Measurements from ENCODE around the gene DGCR6.
"Not testable (repeated sequence)": the region's sequence is repeated elsewhere in the genome, so short reads cannot be mapped to it uniquely, and the experiment has no call there.

DGCR6 gene

GRCh38 chr22:18905540-18906409, at the start of gene DGCR6:
DGCR6 (plus strand) TSS chr22:18906320; CDS start chr22:18906375, 55 bp downstream.
- DNase-seq (ENCODE audit: low read depth in 2 of 3, low spot score in 1 of 3), result no peak

- not testable (repeated sequence) for DNase-seq (ENCODE audit: low read depth in 2 of 3, low spot score in 1 of 3)
Measured at GRCh38 chr22:18859314-18859713, 46.8 kb upstream of the DGCR6 start.

- DNase-seq (ENCODE audit: low read depth in 2 of 3, low spot score in 1 of 3), result peak in 2 of 3 donors; percentile 36 to 56
Measured at GRCh38 chr22:18881260-18881659, 24.9 kb upstream of the DGCR6 start.

DNA sequence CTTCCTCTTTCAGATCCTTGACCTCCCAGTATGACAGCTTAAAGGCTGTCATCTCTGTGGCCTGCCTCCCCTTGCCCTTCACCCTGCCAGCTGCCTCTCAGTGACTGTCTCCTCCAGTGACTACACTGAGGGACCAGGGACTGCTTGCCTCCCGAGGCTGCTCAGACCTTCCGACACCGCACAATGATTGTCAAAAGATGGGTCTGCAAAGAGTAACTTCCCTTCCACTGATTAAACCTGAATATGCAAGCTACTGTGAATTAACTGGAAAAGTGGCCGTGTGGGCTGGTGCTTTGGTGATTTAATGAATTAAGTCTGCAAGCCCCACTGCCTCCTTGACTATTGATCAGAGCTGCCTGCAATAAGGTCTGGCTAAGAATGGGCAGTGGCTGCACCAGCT, 21.7 kb upstream of the DGCR6 start:
- DNase-seq (ENCODE audit: low read depth in 2 of 3, low spot score in 1 of 3), result not testable (repeated sequence)

GRCh38 chr22:18888115-18888514, 18.0 kb upstream of the DGCR6 start:
- no peak for DNase-seq (ENCODE audit: low read depth in 2 of 3, low spot score in 1 of 3)

GRCh38 chr22:18890510-18891192, 15.5 kb upstream of the DGCR6 start:
- DNase-seq (ENCODE audit: low read depth in 2 of 3, low spot score in 1 of 3), result not testable (repeated sequence)

- DNase-seq (ENCODE audit: low read depth in 2 of 3, low spot score in 1 of 3), result not testable (repeated sequence)
Measured at GRCh38 chr22:18893775-18894174, 12.3 kb upstream of the DGCR6 start.

- DNase-seq (ENCODE audit: low read depth in 2 of 3, low spot score in 1 of 3), result peak in 1 of 3 donors; percentile 1
Measured at GRCh38 chr22:18896037-18896657, 10.0 kb upstream of the DGCR6 start.

DNA sequence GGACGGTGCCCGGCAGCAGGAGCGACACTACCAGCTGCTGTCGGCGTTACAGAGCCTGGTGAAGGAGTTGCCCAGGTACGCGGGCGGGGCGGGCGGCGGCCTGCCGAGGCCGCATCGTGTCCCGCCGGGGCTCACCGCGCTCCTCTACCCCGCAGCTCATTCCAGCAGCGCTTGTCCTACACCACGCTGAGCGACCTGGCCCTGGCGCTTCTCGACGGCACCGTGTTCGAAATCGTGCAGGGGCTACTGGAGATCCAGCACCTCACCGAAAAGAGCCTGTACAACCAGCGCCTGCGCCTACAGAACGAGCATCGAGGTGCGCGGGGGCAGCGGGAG, 258 bp downstream of the DGCR6 start:
- DNase-seq (ENCODE audit: low read depth in 2 of 3, low spot score in 1 of 3), result not testable (repeated sequence)

DNA sequence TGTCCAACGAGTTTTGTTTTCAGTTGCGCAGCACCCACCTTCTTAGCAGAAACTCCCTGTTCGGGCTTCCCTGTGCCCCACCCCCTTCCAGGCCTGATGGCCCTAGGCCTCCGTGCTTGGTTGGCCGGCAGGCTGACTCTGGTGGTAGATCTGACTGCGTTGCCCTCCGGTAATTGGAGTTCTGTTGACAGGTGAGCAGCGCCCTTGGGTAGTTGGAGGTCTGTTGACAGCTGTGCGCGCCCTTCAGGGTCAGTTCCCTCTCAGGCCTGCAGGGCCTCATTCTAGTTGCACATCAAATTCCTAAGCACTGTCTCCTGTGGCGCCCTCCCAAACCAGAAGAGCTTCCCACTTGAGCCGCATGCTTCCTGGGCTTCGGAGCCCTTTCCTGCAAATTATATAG, 776 bp downstream of the DGCR6 start:
- no peak for DNase-seq (ENCODE audit: low read depth in 2 of 3, low spot score in 1 of 3)

DNA sequence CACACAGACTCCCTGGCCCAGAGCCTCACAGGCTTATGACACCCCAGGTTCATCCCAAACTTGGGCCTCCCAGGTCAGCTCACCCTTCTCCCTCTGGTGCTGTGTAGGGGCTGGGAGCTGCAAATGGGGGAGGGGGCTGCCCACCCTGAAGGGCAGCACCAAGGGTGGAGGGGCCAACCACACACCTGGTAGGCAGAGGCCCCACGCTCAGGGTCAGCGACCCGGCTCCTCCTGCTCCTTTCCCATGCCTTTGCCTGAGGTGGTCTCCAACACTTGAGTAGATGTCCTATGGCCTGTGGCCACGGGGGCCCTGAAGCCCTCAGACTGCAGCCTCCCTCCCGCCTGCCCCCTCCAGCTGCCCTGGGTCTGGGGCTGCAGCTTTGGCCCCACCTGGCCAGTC, 3.4 kb downstream of the DGCR6 start:
- no peak for DNase-seq (ENCODE audit: low read depth in 2 of 3, low spot score in 1 of 3)

- not testable (repeated sequence) for DNase-seq (ENCODE audit: low read depth in 2 of 3, low spot score in 1 of 3)
Measured at GRCh38 chr22:18911535-18911934, 5.4 kb downstream of the DGCR6 start.

DNA sequence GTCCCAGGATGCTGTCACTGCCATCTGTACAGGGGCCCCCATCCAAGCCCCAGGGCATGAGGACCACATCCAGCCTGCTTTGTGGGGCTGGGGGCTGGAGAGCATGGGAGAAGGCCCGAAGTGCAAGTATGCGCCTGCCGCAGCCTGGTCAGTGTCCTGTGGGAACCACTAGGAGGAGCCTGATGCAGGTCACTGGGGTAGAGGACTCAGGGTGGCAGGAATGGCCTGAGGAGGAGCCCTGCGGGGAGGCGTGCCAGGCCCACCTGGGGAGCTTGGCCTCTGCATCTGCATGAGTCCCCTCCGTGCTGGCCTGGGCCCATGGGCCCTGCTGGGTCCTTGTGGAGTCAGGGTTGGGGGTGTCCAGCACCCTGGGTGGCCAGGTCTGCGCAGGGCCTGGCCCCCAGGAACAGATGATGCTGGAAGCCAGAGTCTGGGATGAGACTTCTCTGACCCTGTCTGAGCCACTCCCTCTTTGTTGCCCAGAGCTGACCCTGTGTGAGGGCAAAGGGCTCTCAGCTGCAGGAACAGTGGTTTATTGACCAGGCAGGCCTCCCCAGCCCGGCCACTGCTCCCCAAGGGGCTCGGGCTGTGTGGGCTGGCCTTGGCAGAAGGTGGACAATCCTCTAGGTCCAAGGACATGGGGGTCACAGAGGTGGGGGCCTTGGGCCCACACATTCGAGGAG, 6.3 kb downstream of the DGCR6 start:
- DNase-seq (ENCODE audit: low read depth in 2 of 3, low spot score in 1 of 3), result not testable (repeated sequence)

DNA sequence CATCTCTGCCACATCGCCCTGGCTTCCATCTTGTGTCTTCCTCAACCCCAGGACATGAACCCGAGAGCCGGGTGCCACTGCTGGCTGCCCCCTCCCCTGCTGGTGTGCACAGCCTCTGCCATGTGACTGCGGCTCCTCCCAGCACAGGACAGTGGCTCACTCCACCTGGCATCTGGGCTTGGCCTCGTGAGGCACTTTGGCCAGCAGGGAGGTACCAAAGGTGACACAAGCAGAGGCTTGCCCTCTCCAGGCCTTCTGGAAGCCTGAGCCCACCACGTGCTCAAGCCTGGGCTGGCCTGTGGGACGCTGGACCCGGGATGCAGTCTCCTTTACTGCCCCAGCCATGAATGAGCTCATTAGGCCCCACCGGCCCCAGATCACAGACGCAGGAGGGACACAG, 8.4 kb downstream of the DGCR6 start:
- not testable (repeated sequence) for DNase-seq (ENCODE audit: low read depth in 2 of 3, low spot score in 1 of 3)

DNA sequence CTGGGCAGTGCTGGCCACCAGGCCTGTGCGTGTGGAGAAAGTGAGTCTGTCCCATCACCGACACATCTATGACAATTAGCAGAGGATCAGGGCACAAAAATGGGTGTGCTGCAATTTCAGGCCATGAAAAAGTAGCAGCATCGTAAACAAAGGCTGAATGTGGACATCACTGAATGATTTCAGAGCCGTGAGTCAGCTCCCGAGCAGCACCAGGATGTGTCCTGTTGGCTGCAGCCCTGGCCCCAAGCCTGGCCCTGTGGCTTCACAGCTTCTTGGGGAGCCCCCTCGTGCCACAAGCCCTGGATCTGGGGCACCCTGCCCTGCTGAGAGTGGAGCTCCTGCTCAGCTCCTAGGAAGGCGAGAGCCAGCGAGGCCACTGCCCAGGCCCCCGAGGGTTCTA, 9.4 kb downstream of the DGCR6 start:
- DNase-seq (ENCODE audit: low read depth in 2 of 3, low spot score in 1 of 3), result not testable (repeated sequence)

- DNase-seq (ENCODE audit: low read depth in 2 of 3, low spot score in 1 of 3), result not testable (repeated sequence)
Measured at GRCh38 chr22:18917818-18918217, 11.7 kb downstream of the DGCR6 start.

DNA sequence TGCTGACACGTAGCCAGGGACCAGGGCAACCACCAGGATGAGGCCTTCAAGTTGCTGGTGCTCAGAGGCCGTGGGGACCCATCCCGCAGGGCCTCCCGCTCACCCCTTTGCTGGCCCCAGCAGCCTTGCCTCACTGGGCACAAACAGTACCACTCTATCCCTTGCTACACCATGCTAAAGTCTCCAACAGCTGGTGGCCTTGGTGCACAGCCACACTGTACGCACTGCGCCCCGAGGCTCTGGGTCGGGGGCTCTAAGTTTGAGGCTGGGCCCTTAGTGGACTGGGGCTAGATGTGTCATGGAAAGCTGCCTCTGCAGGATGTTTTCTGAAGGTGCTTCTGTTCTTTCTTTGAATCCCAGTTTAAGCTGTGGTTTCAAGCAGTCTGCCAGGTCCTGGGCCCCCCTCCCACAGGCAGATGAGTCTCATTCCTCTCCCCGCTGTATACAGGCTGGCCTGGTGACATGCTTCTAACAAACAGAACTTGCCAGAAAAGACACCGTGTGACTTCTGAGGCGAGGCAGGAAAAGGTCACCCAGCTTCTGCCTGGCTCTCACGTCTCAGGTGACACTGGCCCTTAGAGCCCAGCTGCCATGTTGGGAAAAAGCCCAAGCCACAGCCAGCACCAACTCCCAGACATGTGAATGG, 14.3 kb downstream of the DGCR6 start:
- not testable (repeated sequence) for DNase-seq (ENCODE audit: low read depth in 2 of 3, low spot score in 1 of 3)

- no peak for DNase-seq (ENCODE audit: low read depth in 2 of 3, low spot score in 1 of 3)
Measured at GRCh38 chr22:18925368-18926064, 19.4 kb downstream of the DGCR6 start.

DNA sequence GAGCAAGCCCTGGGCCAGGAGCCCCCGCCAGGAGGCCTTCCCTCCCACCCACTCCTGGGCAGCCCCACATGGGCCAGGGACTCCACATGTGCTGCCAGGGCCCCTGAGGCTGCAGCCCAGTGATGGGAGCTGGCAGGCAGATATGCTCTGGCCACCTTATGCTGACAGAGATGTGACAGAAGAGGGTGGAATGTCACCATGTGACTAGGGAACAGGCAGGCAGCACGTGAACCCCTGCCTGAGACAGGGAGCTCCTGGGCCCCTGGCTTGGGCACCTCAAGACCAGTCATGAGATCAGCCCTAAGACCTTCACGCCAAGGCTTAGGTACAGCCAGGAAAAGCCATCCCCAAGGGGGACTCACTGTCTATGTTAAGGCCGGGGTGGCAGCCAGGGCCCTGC, 20.9 kb downstream of the DGCR6 start:
- DNase-seq (ENCODE audit: low read depth in 2 of 3, low spot score in 1 of 3), result no peak

- DNase-seq (ENCODE audit: low read depth in 2 of 3, low spot score in 1 of 3), result no peak
Measured at GRCh38 chr22:18927573-18927972, 21.5 kb downstream of the DGCR6 start.

Data from stimulated activated CD4-positive, alpha-beta T cell treated with anti-CD3 and anti-CD28 coated beads, Interleukin-12 subunit alpha, Interleukin-12 subunit beta, amount 100 ng/mL, for 48 hours (primary cell).